ENCODE results near the gene SERBP1.

Gene SERBP1

DNA sequence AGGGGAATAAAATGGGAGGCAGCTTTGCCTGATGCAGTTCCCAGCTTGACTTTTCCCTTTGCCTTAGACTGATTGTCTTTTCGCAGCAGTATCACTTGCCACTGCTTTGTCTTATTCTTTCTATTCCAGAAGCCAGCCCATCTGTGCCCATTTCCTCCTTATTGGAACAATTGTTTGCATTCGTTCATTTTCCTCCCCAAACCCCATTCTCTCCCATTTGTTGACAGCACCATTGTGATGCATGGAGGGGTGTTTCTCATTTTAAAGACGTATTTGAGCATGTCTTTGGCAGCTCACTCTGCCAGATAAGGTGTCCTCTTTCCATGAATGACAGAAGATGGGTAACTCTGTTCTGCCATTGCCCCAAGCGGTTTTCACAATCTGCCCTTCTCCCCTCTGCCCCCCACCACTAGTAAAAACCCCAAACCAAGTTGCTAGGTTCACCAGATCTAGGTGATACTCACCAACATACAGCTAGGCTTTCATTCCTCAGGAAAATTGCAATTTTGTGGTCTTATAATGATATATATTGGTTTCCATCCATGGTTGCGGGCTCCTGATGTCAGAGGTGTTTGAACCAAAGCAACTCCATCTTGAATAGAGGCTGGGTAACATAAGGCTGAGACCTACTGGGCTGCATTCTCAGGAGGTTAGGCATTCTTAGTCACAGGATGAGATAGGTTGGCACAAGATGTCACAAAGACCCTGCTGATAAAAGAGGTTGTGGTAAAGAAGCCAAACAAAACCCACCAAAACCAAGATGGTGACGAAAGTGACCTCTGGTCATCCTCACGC lies 30.8 kb downstream of the SERBP1 start:
- peaks cover 11% of the 10 kb centered on the region for H3K27me3 Mint-ChIP-seq (ENCODE audit: low read depth, poor library complexity)
- H3K4me3 Mint-ChIP-seq = no peak overlapping the region
- no peaks in the 10 kb centered on the region for H3K4me1 Mint-ChIP-seq
- no peaks in the 10 kb centered on the region for H3K9me3 Mint-ChIP-seq
- no peak overlapping the region for H3K27ac Mint-ChIP-seq
- TF ChIP-seq, protein P1, sequence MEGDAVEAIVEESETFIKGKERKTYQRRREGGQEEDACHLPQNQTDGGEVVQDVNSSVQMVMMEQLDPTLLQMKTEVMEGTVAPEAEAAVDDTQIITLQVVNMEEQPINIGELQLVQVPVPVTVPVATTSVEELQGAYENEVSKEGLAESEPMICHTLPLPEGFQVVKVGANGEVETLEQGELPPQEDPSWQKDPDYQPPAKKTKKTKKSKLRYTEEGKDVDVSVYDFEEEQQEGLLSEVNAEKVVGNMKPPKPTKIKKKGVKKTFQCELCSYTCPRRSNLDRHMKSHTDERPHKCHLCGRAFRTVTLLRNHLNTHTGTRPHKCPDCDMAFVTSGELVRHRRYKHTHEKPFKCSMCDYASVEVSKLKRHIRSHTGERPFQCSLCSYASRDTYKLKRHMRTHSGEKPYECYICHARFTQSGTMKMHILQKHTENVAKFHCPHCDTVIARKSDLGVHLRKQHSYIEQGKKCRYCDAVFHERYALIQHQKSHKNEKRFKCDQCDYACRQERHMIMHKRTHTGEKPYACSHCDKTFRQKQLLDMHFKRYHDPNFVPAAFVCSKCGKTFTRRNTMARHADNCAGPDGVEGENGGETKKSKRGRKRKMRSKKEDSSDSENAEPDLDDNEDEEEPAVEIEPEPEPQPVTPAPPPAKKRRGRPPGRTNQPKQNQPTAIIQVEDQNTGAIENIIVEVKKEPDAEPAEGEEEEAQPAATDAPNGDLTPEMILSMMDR (IDR thresholded peaks at IDR 0.05) = no peak
- DNase-seq = no peak
- H3K36me3 Mint-ChIP-seq (ENCODE audit: low read depth) = no peaks in the 10 kb centered on the region

DNA sequence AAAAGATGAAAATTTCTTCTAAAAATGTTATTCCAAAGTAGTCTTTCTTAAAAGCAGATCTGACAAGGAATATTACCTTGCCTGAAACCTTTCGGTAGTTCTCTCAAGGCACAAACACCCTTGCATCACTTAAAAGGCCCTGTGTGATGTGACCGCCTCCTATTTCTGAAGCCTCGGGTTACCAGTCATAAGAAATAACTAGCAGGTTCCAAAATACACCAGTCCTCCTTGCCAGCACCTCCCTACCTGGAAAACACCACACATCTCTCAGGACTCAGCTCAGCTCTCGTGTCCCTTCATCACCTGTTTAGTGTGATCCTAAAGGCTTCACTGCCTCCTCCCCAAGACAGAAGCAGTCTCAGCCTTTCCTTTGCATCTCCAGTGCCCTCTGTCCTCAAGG lies 35.7 kb downstream of the SERBP1 start:
- Mint-ChIP-seq H3K9me3 (no peaks in the 10 kb centered on the region), H3K27ac (no peak overlapping the region), H3K4me3 (no peak overlapping the region), H3K27me3 (ENCODE audit: low read depth, poor library complexity) (peaks cover 14% of the 10 kb centered on the region), H3K4me1 (peaks cover 15% of the 10 kb centered on the region), H3K36me3 (ENCODE audit: low read depth) (no peaks in the 10 kb centered on the region)
- DNase-seq = no peak
- TF ChIP-seq, protein P1 (IDR thresholded peaks at IDR 0.05) = no peak

DNA sequence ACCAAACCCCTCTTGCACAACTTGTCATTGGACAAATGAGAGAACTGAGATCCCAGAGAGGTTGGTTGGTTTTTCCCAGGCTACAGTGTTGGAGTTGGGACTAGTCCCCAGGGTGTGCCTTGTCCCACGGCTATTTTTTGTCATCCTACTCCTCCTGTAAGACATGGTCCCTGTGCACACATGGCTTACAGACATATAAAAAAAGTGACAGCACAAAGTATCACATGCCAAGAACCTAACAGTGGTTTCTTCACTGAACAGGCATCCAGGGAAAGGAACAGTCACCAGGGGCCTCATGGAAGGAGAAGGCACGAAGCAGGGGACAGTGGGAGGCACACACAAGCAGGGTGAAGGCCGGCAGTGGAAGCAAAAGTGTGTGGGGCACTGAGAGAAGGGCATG lies 36.5 kb downstream of the SERBP1 start:
- Mint-ChIP-seq H3K27me3 (ENCODE audit: low read depth, poor library complexity) (peaks cover 14% of the 10 kb centered on the region), H3K27ac (no peak overlapping the region), H3K9me3 (no peaks in the 10 kb centered on the region), H3K4me1 (peaks cover 15% of the 10 kb centered on the region), H3K36me3 (ENCODE audit: low read depth) (no peaks in the 10 kb centered on the region), H3K4me3 (no peak overlapping the region)
- no peak for DNase-seq
- TF ChIP-seq, protein P1 (IDR thresholded peaks at IDR 0.05) = no peak

DNA sequence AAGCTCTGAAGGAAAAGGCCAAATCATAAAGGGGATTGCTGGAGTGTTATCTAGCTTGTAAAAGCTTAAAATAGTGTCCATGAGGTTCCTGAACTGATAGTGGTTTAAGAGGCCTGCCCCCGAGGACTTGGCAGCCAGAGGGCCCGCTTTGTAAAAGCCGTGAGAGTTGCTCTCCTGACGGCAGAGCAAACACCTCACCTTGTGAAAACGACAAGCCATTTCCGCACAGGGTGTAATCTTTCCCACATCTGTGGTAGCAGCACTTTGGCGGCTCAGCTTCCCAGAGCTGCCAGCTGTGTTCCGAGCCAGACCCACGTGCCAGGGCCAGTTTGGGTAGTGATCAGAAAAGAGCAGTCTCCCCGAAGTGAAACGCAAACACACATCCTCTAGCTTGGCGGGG lies 37.0 kb downstream of the SERBP1 start:
- DNase-seq = no peak
- TF ChIP-seq, protein P1 (IDR thresholded peaks at IDR 0.05) = no peak
- H3K4me3 Mint-ChIP-seq = no peak overlapping the region
- peaks cover 14% of the 10 kb centered on the region for H3K27me3 Mint-ChIP-seq (ENCODE audit: low read depth, poor library complexity)
- H3K9me3 Mint-ChIP-seq = no peaks in the 10 kb centered on the region
- no peaks in the 10 kb centered on the region for H3K36me3 Mint-ChIP-seq (ENCODE audit: low read depth)
- no peak overlapping the region for H3K27ac Mint-ChIP-seq
- H3K4me1 Mint-ChIP-seq = peaks cover 15% of the 10 kb centered on the region

DNA sequence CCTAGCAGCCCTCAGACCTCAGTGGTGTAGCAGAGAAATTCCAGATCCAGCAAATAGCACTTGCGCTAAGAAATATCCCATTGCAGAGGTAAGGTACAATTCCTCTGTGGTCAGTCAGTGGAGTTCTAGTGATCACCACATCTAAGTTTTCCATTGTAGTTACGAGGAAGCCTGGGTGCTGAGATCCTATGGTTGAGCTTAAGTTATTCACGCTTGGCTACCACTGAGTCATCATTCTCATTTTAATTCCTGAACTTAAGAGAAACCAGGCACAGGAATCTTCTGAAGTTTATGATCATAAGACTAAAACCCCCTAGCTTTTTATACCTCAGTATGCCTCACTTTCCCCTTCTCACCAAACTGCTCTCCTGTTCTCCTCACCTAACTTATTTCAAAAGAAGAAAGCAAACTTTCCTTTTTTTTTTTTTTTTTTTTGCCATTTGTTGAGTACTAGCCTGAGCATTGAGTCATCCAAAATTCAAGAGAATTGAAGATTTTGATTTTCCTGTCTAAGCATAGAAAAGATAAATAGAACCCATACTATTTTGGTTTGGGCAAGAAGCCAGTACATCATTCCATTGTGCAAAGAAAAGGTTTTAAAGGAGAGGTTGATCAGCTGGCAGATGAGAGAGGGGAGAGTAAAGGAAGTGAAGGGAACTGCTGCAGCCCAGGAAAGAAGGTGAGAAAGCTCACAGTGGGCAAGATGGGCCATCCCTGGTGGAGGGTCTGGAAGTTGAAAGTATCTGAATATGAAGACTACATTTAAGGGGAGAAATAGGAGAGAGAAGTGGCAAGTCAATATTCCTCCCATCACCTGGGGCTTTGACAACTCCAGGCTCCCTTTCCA lies 39.9 kb downstream of the SERBP1 start:
- TF ChIP-seq, protein P1 (IDR thresholded peaks at IDR 0.05) = no peak
- Mint-ChIP-seq H3K27me3 (ENCODE audit: low read depth, poor library complexity) (peaks cover 7% of the 10 kb centered on the region), H3K27ac (no peak overlapping the region), H3K4me1 (peaks cover 15% of the 10 kb centered on the region), H3K36me3 (ENCODE audit: low read depth) (peaks cover 4% of the 10 kb centered on the region), H3K9me3 (peaks cover 7% of the 10 kb centered on the region), H3K4me3 (no peak overlapping the region)
- DNase-seq = no peak

Data from nephron progenitor cell (in vitro differentiated cells).